22Rv1 (cell line): Measurements from ENCODE around the gene IRX3.

Experiments
- H3K27ac ChIP-seq: fragments of 450-650 bp; 2 replicates; pipeline ENCODE4 v1.5.1; 2017
- CTCF ChIP-seq: fragments of 450-650 bp; IDR thresholded peaks from 2 replicates; pipeline ENCODE4 v1.5.1; 2017; ENCODE audit warnings: mild to moderate bottlenecking
- ZFX ChIP-seq: fragments of 450-650 bp; IDR thresholded peaks from 2 replicates; pipeline ENCODE4 v1.6.1; 2017; ENCODE audit warnings: antibody characterized with exemption, borderline replicate concordance

Gene IRX3

DNA sequence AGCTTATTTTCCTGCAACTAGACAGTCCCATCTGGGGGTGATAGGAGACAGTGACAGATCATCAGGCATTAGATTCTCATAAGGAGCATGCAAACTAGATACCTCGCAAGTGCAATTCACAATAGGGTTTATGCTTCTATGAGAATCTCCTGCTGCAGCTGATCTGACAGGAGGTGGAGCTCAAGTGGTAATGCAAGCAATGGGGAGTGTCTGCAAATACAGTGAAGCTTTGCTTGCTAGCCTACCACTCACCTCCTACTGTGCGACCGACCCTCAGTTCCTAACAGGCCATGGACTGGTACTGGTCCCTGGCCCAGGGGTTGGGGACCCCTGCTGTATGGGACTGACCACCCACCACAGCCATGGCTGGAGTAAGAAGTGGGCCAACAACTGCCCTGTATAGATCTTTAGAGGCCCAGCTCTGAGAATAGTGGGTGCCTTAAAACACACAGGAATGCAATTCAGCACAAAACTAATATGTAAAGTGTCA, 26.0 kb upstream of the IRX3 start:
- no peak for TF ChIP-seq CTCF
- H3K27ac ChIP-seq: no peak overlapping the region

DNA sequence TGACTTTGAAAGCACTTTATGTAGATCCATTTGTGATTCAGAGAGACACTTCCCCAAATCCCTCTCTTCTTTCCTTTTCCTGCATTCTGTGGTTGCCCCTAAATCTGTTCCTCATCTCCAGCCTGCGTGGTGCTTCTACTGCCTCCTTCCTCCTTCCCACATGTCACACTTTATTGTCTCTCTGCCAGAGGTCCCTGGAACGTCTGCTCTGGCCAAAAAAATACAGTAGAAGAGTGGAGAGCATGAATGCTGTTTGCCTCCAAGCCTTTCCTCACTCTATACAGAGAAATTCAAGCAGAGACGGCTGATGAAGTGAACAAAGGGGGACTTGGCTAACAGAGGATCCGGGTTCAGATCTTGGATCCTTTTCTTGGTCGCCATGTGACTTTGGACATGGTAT, 22.8 kb upstream of the IRX3 start:
- TF ChIP-seq CTCF (no peak), ZFX (no peak)

GRCh38 chr16:54305080-54305479, 18.5 kb upstream of the IRX3 start:
- no peak for TF ChIP-seq CTCF
- TF ChIP-seq ZFX: no peak
- H3K27ac ChIP-seq: no peak overlapping the region

More for the DNA sequence above, 22.8 kb upstream of the IRX3 start:
- H3K27ac ChIP-seq: no peak overlapping the region

- no peak for TF ChIP-seq ZFX
- TF ChIP-seq CTCF: no peak
- no peak overlapping the region for H3K27ac ChIP-seq
Measured at GRCh38 chr16:54303613-54304012, 17.0 kb upstream of the IRX3 start.

DNA sequence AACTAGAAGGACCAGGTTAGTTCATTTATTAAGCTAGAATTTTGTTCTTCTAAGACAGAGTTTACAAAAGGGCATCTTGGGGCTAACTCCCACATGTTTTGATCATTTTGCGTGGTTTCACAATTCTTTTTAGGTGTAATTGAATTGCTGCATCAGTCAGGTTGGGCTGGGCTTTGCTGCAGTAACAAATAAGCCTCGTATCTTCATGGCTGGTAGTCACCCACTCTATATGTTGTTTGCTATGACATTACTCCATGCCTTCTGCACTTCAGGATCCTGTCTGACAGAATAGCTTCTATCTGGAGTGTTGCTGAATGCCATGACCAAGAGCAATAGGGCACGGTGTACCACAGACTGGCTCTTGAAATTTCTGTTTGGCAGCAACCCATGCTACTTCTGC, 10.6 kb upstream of the IRX3 start:
- TF ChIP-seq ZFX (no peak), CTCF (no peak)
- H3K27ac ChIP-seq: no peak overlapping the region

- H3K27ac ChIP-seq: no peak overlapping the region
- no peak for TF ChIP-seq CTCF
- no peak for TF ChIP-seq ZFX
Measured at GRCh38 chr16:54296543-54296942, 10.0 kb upstream of the IRX3 start.

GRCh38 chr16:54291656-54292487, 5.3 kb upstream of the IRX3 start:
- TF ChIP-seq CTCF (no peak), ZFX (no peak)
- H3K27ac ChIP-seq: no peak overlapping the region
